SK-N-SH (cell line): ENCODE measurements around the gene ICA1. TPM values are rescaled to one million over a fixed set of nuclear protein-coding genes. Genes with fewer than 3 reads are reported as not detected.
A peak's percentile ranks its signal among the peaks of the same experiment; 100 is the strongest.

Experiments
- CTCF ChIA-PET: fragments of 300-600, 350-600 bp; formaldehyde crosslinking; extraction: SDS; loops from one replicate; lab custom pipeline; 2021; lab: Yijun Ruan, JAX
- POLR2A ChIA-PET: fragments of 350-600 bp; sonication (Branson Sonifier 250); formaldehyde crosslinking; extraction: SDS; loops from one replicate; lab custom pipeline; 2020; ENCODE audit warnings: antibody characterized with exemption, inconsistent platforms; lab: Yijun Ruan, JAX
- DNase-seq: peaks from one replicate; pipeline ENCODE4 v3.0.0; 2012
- H2AFZ ChIP-seq: fragments of 200-600 bp; sonication (generic); 2 replicates; pipeline ENCODE4 v1.8.1; 2016; ENCODE audit warnings: antibody characterized with exemption, mild to moderate bottlenecking, low read depth
- H3F3A ChIP-seq: fragments of 200-600 bp; sonication (generic); replicated peaks from 2 replicates; pipeline ENCODE3; 2016; ENCODE audit warnings: antibody characterized with exemption, mild to moderate bottlenecking; ENCODE audit not compliant: insufficient read depth
- H3K27ac ChIP-seq, 2 experiments: fragments of 200-500 bp in 1 of 2; fragments of 200-600 bp in 1 of 2; sonication (Bioruptor generic) in 1 of 2; sonication (generic), shearing (Covaris generic) in 1 of 2; 2 replicates each; pipeline versions ENCODE4 v1.5.1 to v1.6.1; 2014 to 2016; ENCODE audit warnings: low read depth in 2 of 2, inconsistent platforms in 1 of 2, low read length in 1 of 2, mild to moderate bottlenecking in 1 of 2, mixed read lengths in 1 of 2
- H3K27me3 ChIP-seq: fragments of 200-600 bp; sonication (generic), shearing (Covaris generic); 2 replicates; pipeline ENCODE4 v1.6.1; 2016; ENCODE audit warnings: mixed run types; ENCODE audit not compliant: insufficient read depth
- H3K36me3 ChIP-seq, 2 experiments: fragments of 200-500 bp in 1 of 2; fragments of 200-600 bp in 1 of 2; sonication (Bioruptor generic) in 1 of 2; sonication (generic) in 1 of 2; replicated peaks in 1 of 2; 2 replicates each; pipeline versions ENCODE3 to v1.5.1; 2014 to 2016; ENCODE audit warnings: low read length in 1 of 2, mild to moderate bottlenecking in 1 of 2; ENCODE audit not compliant: insufficient read depth in 2 of 2, control insufficient read depth in 1 of 2
- H3K4me1 ChIP-seq, 2 experiments: fragments of 200-500 bp in 1 of 2; fragments of 200-600 bp in 1 of 2; sonication (Bioruptor generic) in 1 of 2; sonication (generic), shearing (Covaris generic) in 1 of 2; 2 replicates each; pipeline versions ENCODE4 v1.5.1 to v1.6.1; 2014 to 2016; ENCODE audit warnings: low read depth in 1 of 2, low read length in 1 of 2, mixed run types in 1 of 2; ENCODE audit not compliant: insufficient read depth in 2 of 2, control insufficient read depth in 1 of 2
- H3K4me2 ChIP-seq: fragments of 200-600 bp; sonication (generic), shearing (Covaris generic); 2 replicates; pipeline ENCODE4 v1.6.1; 2017; ENCODE audit warnings: mixed run types
- H3K4me3 ChIP-seq, 2 experiments: fragments of 200-500 bp in 1 of 2; fragments of 200-600 bp in 1 of 2; sonication (Bioruptor generic) in 1 of 2; sonication (generic), shearing (Covaris generic) in 1 of 2; 2 replicates each; pipeline versions ENCODE4 v1.5.1 to v1.8.1; 2014 to 2016; ENCODE audit warnings: low read depth in 2 of 2, inconsistent platforms in 1 of 2, low read length in 1 of 2, mild to moderate bottlenecking in 1 of 2, mixed read lengths in 1 of 2, moderate library complexity in 1 of 2
- H3K79me2 ChIP-seq: fragments of 200-600 bp; sonication (generic); 2 replicates; pipeline ENCODE4 v1.8.1; 2017; ENCODE audit warnings: mild to moderate bottlenecking; ENCODE audit not compliant: insufficient read depth
- H3K9ac ChIP-seq: fragments of 200-600 bp; sonication (generic); 2 replicates; pipeline ENCODE4 v1.6.1; 2017; ENCODE audit warnings: mixed run types
- H3K9me2 ChIP-seq: fragments of 200-600 bp; sonication (generic); 2 replicates; pipeline ENCODE4 v1.6.1; 2017; ENCODE audit warnings: mixed run types
- H3K9me3 ChIP-seq: fragments of 200-600 bp; sonication (generic); 2 replicates; pipeline ENCODE4 v1.6.1; 2017; ENCODE audit warnings: mixed run types, mild to moderate bottlenecking, moderate library complexity
- H4K20me1 ChIP-seq: fragments of 200-600 bp; sonication (generic); 2 replicates; pipeline ENCODE4 v1.6.1; 2017; ENCODE audit warnings: mild to moderate bottlenecking, mixed run types; ENCODE audit not compliant: insufficient read depth
- CHD2 ChIP-seq: fragments of 150-350 bp; IDR thresholded peaks from 2 replicates; pipeline ENCODE4 v1.6.1; 2018; ENCODE audit warnings: low read length; ENCODE audit not compliant: partially characterized antibody
- FOSL2 ChIP-seq: IDR thresholded peaks from 2 replicates; pipeline ENCODE4 v1.4.0; 2012; ENCODE audit warnings: low read depth, mild to moderate bottlenecking, moderate library complexity, borderline replicate concordance
- FOXJ3 ChIP-seq: sonication (generic); formaldehyde crosslinking; IDR thresholded peaks from 2 replicates; pipeline ENCODE4 v1.5.1; 2020; ENCODE audit warnings: mild to moderate bottlenecking, missing genetic modification reagents
- GABPA ChIP-seq: IDR thresholded peaks from 2 replicates; pipeline ENCODE4 v1.4.0; 2012; ENCODE audit warnings: low read depth, mild to moderate bottlenecking
- MXI1 ChIP-seq: IDR thresholded peaks from 2 replicates; pipeline ENCODE4 v1.6.1; 2012; ENCODE audit warnings: mild to moderate bottlenecking, low read depth, low read length, improper control_type of control experiment
- NFIC ChIP-seq: IDR thresholded peaks from 2 replicates; pipeline ENCODE4 v1.4.0; 2012; ENCODE audit warnings: borderline replicate concordance
- RCOR1 ChIP-seq: fragments of 150-350 bp; IDR thresholded peaks from 2 replicates; pipeline ENCODE4 v1.6.1; 2017; ENCODE audit warnings: antibody characterized with exemption, low read length
- TEAD4 ChIP-seq: IDR thresholded peaks from 2 replicates; pipeline ENCODE4 v1.4.0; 2012; ENCODE audit warnings: mild to moderate bottlenecking, borderline replicate concordance; ENCODE audit not compliant: insufficient read depth
- USF2 ChIP-seq: fragments of 150-350 bp; IDR thresholded peaks from 2 replicates; pipeline ENCODE4 v1.6.1; 2017; ENCODE audit warnings: antibody characterized with exemption, low read length, low read depth, borderline replicate concordance
- WGBS: methylation state at CpG from one replicate; pipeline ENCODE4 v1.1.6; 2017; ENCODE audit warnings: low lambda C conversion rate; 5-methylcytosine and 5-hydroxymethylcytosine counted together
- polyA plus RNA-seq, 3 experiments: library from polyadenylated mRNA; depleted of rRNA; stranded (reverse); fragments of >200 nt; gene quantifications; 2 replicates each; pipeline ENCODE4 v1.2.3, GENCODE V29; 2012

Gene ICA1
- polyA plus RNA-seq, 1 of the 3 experiments (the other 2 are of a cell fraction), result 2.4 TPM

GRCh38 chr7:8255680-8256655 lies 6.0 kb downstream of the ICA1 start:
- Histone ChIP-seq H3K79me2 (no peaks in the 10 kb centered on the region), H3K9me3 (no peaks in the 10 kb centered on the region), H4K20me1 (no peaks in the 10 kb centered on the region), H3K9me2 (no peaks in the 10 kb centered on the region), H2AFZ (no peak overlapping the region), H3K4me1 (peaks cover 0 to 38% of the 10 kb centered on the region in 2 experiments; a peak in 2 of 4 replicates), H3K36me3 (peaks cover 0 to 21% of the 10 kb centered on the region in 2 experiments), H3F3A (no peaks in the 10 kb centered on the region), H3K9ac (no peak overlapping the region), H3K27ac (peak overlapping the region in 1 of 2 experiments; percentile 100; a peak in 2 of 4 replicates), H3K4me3 (no peak overlapping the region; a peak in 1 of 4 replicates), H3K27me3 (peaks cover 5% of the 10 kb centered on the region; the same call in 1 of the 2 replicates), H3K4me2 (no peak overlapping the region)
- DNase-seq, result no peak
- no peak for TF ChIP-seq FOSL2
- ChIA-PET CTCF (interaction anchor here (0.9 to 2.8 kb wide), 4 partner anchors 19 to 110 kb away, joined by 4 to 11 read pairs (median 6); no protein-coding TSS in a partner anchor), POLR2A (interaction anchor here (1.0 to 4.3 kb wide), 4 partner anchors 19 to 31 kb away, joined by 3 to 19 read pairs (median 3); no protein-coding TSS in a partner anchor)
- 65% methylated on average over 6 of the region's 6 CpGs for WGBS

- TF ChIP-seq FOXJ3, result no peak
- no peak for TF ChIP-seq MXI1
- TF ChIP-seq USF2, result no peak
- no peak for TF ChIP-seq TEAD4
- no peak for TF ChIP-seq GABPA
- no peak for TF ChIP-seq CHD2
- TF ChIP-seq RCOR1, result no peak
- no peak for TF ChIP-seq NFIC
- no peak overlapping the region for H2AFZ ChIP-seq
- H3K9ac ChIP-seq, result no peak overlapping the region
- H3F3A ChIP-seq, result no peaks in the 10 kb centered on the region
- no peak overlapping the region for H3K4me3 ChIP-seq
- H3K36me3 ChIP-seq, result peaks cover 0 to 25% of the 10 kb centered on the region in 2 experiments
- ChIA-PET POLR2A (interaction anchor here (0.9 to 4.3 kb wide), 3 partner anchors 9 to 23 kb away, joined by 3 to 19 read pairs (median 3); no protein-coding TSS in a partner anchor), CTCF (interaction anchor here (0.7 to 2.8 kb wide), 4 partner anchors 18 to 41 kb away, joined by 3 to 11 read pairs (median 6); no protein-coding TSS in a partner anchor)
- no peaks in the 10 kb centered on the region for H3K79me2 ChIP-seq
- H3K9me2 ChIP-seq, result no peaks in the 10 kb centered on the region
- DNase-seq, result no peak
- no peaks in the 10 kb centered on the region for H3K9me3 ChIP-seq
- H3K4me1 ChIP-seq, result peaks cover 0 to 38% of the 10 kb centered on the region in 2 experiments; a peak in 2 of 4 replicates
- no peaks in the 10 kb centered on the region for H3K27me3 ChIP-seq
- H4K20me1 ChIP-seq, result no peaks in the 10 kb centered on the region
- H3K4me2 ChIP-seq, result no peak overlapping the region
- WGBS, result 50% methylated on average over 3 of the region's 3 CpGs
- H3K27ac ChIP-seq, result peak overlapping the region in 1 of 2 experiments; percentile 81; a peak in 2 of 4 replicates
These were observed 7.3 kb downstream of the ICA1 start for GRCh38 chr7:8254667-8255066.
